IPS-NIHi11 (cell line): Measurements from ENCODE around the gene LMTK2.
"Not testable (repeated sequence)": the region's sequence is repeated elsewhere in the genome, so short reads cannot be mapped to it uniquely, and the experiment has no call there.

Source experiments
- DNase-seq: peaks from one replicate; pipeline ENCODE4 v3.0.0; 2012; ENCODE audit warnings: mixed read lengths, low spot score

LMTK2 gene

DNA sequence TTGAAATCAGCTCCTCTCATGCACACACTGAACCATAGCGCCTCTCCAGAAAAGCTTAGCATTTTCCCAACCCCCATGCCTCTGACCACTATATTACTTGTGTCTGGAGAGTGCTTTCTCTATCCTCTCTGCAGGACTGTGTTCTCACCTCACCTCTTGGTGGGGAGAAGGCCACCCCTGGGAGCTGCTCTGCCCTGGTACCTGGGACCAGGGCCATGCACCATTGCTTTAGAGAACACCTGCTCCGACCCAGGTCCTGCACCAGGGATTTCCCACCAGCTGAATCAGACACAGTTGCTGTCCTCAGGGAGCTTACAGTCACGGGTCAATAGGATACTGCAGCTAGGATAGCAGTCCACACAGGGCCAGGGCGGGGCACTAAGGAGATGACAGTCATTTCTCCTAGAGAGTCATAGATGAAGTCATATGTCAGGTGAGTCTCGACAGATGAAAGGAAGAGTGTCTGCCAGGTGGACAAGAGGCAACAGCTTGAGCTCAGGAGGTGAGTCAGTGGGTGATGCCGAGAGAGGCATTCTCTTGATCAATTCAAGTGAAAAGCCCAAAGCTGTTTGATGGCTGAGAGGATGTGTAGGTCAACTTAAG is 619 bp upstream of the LMTK2 start:
- DNase-seq = no peak

DNA sequence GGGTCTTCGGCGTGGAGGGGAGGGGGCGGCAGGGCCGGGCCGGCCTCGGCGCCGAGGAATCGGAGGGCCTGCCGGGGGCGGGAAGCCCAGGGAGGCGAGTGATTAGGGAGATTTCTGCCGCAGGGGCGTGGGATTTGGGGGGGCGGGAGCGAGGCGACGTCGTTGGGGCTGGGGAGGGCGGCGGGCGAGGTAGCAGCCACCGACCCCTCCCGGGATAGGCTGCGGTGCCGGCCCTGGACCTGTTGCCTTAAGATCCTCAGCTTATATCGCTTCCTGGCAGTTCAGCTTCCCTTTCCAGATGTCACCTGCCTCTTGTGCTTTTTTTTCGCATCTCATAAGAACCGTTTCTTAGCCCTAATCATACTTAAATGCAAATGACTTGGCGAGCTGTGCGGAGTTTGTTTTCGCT is 655 bp downstream of the LMTK2 start:
- DNase-seq = no peak

DNA sequence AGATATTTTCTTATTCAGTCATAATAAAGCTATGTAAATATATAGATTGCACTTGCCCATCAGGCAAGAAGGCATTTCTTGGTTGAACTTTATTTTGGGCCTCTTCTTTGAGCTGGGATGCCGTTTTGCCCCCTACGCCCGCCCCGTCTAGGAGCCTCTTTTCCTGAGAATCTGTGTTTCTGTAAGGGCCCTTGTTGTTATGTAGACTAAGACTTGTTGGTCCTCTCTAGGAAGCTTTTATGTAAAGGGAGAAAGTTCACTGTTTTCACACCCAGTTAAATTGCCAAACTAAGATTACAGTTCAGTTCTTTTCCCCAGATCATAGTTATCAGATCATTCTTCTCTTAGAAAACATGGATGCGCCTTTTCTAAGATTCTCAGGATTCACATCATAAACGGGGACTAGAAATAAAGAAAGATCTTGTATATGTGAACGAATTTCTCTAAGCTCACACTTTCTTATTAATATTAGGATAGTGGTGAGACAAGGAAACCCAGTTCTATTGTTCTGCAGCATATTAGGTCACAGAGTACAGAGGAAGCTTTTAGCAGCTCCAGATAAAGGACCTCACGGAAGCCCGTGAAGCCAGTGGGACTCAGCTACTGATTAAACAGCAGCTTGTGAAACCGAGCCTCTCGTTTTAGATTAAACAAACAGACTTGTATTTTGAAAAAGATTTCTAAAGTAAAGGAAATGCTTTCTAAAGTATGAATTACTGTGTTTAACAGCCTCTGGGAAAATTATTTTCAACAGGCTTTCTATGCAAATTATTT is 3.8 kb downstream of the LMTK2 start:
- DNase-seq = no peak

DNA sequence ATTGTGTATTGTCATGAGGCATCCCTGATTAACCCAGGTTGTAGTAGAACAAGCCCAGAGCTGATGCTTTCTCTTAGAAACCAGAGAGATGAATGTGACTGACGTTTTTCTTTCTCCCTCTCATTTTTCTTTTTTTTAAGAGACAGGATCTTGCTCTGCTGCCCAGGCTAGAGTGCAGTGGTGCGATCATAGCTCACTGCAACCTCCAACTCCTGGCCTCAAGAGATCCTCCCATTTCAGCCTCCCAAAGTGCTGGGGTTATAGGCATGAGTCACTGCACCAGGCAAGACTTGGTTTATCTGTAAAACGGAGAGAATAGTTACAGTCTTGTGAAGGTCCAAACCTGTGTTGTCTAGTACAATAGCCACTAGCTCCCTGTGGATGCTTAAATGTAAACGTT is 5.4 kb downstream of the LMTK2 start:
- DNase-seq = no peak

DNA sequence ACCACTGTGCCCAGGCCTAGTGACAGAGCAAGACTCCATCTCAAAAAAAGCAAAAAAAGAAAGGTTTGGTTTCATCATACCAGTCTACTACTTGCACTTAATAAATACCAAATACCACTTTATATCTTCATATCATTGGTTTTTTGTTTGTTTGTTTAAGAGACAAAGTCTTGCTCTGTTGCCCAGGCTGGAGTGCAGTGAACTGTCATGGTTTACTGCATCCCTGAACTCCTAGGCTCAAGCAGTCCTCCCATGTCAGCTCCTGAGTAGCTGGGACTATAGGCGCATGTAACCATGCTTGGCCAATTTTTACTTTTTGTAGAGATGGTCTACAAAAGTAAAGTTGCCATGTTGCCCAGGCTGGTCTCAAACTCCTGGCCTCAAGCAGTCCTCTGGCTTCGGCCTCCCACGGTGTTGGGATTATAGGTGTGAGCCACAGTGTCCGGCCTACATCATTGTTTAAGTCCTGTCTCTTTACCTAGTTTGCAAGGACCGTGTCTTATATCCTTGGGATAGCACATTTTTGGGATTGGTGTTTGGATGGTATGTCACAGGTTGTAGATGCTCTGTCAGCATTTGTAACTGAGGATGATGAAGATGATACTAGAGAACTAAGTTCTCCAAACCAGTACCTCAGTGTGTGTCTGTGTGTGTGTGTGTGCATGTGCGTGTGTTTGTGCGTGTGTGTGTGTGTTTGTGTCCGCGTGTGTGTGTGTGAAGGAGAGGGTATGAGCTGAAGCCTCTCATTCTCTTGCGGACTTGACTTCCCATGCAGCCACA is 9.3 kb downstream of the LMTK2 start:
- DNase-seq = no peak

DNA sequence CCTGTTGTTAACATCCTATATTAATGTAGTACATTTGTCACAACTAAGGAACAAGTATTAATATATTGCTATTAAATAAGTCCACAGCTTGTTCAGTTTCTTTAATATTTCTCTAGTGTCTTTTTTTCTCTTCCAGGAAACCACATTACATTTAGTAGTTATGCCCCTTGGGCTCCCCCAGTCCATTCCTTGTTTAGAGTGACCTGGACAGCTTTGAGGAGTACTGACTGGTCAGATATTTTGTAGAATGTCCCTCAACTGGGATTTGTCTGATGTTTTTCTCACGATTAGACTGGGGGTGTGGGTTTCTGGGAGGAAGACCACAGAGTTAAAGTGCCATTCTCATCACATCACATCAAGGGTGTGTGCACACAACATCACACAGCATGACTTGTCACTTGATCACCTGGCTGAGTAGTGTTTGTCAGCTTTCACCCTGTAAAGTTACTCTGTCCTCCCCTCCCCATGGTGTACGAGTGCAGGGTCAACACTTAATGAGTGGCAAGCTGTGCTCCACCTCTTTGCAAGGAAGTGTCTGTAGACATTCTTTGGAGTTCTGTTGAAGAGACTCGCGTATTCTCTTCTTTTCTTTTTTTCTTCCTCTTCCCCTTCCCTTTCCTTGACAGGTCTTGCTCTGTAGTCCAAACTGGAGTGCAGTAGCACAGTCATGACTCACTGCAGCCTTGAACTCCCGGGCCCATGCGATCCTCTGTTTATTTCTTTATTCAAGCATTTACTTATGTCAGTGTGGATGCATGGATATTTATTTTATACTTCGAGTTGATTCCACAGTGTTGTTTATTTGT is 10.2 kb downstream of the LMTK2 start:
- no peak for DNase-seq

DNA sequence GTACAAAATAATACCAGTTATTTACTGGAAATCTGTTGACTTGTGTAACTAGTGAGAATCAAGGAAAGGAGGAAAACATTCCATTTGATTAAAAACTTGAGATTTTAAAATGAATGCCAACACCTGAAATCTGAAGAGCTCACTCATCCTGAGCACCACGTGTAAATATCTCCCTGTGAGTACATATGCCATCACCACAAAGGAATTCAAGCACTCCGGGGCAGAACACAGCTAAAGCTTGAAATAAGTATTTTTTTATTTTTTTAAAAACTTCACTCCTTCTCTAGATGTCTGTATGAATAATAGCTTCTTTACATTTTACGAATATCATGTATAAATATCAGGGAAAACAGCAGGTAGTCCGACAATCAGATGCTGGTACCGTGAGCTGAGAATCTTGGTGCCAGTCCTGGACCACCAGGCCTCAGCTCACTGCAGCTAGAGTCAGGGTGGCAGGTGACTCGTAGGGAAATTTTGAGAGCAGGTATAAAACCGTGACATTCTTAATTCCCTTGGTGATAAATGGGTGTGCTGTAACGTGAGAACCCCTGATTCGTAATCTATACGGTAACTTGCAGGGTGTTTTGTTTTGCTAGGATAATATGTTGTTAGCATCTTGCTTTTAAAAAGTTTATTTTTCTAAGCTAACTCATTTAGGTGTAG is 12.7 kb downstream of the LMTK2 start:
- no peak for DNase-seq

DNA sequence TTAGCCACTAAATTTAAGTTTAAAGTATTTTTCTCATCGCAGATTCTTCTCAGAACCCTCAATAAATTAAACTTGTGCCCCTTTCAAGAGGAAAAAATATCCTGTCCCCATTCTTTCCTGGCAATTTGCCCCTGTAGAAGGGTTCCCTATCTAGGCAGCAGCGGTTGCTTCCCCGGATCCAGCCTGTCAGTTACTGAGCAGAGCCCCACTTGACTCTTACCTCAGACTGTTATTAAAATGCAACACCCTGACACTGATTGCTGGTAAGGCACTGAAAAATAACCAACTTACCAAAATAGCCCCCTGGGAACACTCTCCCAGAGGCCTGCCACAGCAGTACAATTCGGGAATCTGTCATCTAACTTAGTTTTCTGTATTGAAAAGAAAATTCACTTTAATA is 13.9 kb downstream of the LMTK2 start:
- no peak for DNase-seq

DNA sequence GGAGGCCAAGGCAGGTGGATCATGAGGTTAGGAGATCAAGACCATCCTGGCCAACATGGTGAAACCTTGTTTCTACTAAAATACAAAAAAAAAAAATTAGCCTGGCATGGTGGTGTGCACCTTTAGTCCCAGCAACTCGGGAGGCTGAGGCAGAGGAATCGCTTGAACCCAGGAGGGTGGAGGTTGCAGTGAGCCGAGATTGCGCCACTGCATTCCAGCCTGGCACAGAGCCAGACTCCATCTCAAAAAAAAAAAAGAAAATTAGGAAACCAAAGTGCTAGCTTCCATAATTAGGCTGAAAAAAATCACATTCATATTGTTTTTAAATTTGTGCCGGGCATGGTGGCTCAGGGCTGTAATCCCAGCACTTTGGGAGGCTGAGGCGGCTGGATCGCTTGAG is 14.7 kb downstream of the LMTK2 start:
- DNase-seq = not testable (repeated sequence)

DNA sequence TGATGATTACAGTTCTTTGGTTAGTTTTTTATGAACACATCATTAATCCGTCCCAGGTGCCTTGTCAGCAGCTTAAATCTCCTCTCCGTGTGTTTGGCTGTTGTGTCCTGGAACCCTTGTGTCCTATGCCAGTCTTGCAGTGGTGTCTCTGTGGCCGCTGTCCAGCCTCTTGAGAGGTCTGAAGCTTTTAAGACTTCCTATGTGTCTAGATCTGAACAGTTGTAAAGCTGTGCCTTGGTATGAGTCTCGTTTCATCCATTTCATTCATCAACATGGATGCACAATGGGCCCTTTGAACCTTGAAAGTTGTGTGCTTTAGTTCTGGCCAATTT is 16.7 kb downstream of the LMTK2 start:
- DNase-seq = no peak

DNA sequence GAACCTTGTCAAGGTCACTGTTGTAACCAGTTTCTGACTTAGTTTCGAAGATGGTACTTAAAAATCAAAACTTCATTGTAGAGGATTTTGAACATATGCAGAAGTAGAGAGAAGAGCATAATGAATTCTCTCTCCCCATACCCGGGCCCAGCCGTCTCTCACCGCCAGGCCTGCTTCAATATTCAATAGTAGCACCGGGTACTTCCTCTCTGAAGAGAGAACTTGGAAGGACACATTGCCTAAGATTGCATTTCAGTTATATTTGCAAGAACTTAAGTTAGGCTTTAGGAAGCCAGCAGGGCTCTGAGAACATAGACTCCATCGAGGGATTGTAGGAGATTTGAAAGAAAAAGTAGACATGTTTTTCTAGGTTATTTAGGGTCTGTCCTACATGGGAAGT is 19.1 kb downstream of the LMTK2 start:
- DNase-seq = no peak

DNA sequence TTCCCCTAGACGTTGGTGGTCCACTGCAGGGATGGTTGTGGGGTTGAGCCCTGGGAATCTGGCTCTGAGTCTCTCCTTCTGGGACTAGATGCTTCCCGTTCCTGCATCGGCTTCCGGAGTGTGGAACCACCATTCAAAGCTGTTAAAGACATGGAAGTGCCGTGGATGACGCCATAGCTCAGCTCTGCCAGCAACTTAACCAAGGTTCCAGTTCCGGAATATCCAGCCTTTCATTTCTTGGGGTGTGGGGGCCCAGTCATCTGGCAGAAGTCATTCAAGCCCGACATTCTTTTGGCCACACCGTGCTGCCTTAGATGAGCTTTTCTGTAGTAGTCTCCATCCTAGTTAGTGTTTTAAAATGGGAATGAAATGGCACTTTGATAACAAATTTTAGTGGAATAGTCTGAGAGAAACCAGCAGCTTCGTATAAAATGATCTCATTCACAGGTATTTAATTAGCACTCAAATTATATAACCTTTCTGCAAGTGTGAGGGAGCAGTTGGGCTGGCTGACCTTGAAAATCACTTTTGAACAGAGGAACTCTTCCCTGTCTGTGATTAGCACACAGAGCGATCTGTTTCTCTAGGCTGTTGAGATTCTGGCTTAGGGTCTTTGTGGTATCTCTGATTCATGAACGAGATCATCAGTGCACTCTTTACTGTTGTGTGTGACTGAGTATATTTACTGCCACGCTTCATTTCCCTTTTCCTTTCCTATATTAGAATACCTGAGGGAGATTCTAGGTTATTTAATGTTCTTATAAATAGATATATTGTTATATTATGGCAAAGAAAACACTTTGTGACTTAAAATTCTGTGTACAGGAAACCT is 19.9 kb downstream of the LMTK2 start:
- no peak for DNase-seq

DNA sequence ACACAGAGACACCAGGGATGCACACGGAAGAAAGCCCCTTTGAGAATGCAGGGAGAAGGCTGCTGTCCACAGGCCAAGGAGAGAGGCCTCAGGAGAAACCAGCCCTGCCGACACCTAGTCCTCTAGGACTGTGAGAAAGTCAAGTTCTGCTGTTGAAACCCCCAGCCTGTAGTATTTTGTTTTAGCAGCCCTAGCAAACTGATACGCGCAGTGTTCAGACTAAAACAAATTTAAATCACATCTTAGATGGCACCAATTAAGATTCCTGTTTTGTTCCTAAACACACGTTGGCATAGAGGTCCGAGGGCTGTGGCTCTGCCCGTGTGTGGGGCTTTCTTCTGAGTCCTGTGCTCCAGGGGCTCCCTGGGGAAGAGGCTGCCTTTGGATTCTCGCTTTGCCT is 21.7 kb downstream of the LMTK2 start:
- no peak for DNase-seq

DNA sequence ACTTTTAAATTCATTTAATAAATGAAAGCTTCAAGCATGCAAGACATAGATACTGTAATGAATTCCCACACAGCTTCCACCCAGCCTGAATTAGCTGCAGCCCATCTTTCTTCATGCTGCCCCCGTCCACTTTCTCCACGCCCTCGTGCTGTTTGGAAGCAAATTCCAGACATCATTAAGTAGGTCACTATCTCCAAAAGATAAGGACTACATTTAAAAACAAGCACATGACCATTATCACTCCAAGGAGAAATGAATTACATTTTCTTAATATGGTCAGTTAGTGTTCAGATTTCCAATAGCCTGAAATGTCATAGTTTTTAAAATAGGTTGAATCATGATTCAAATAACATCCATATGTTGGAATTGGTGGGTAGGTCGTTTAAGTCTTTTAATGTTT is 24.3 kb downstream of the LMTK2 start:
- DNase-seq = no peak

DNA sequence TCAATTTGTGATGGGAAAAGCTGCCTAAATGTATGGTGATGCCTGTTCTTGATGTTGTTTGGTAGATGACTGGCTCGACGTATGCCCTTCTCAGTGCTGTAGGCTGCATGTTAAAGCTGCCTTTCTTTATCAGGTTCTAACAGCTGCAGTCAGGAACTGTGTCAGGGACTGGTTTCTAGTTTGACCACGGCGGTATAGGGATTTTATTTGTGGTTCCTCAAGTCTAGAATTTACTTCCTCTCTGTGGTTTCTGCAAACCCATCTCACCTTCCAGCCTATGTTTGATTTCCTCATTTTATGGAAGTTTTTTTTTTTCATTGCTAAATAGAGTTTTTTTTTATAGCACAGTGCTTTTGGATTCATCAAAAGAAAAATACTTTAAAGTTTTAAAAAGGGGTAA is 26.5 kb downstream of the LMTK2 start:
- no peak for DNase-seq

DNA sequence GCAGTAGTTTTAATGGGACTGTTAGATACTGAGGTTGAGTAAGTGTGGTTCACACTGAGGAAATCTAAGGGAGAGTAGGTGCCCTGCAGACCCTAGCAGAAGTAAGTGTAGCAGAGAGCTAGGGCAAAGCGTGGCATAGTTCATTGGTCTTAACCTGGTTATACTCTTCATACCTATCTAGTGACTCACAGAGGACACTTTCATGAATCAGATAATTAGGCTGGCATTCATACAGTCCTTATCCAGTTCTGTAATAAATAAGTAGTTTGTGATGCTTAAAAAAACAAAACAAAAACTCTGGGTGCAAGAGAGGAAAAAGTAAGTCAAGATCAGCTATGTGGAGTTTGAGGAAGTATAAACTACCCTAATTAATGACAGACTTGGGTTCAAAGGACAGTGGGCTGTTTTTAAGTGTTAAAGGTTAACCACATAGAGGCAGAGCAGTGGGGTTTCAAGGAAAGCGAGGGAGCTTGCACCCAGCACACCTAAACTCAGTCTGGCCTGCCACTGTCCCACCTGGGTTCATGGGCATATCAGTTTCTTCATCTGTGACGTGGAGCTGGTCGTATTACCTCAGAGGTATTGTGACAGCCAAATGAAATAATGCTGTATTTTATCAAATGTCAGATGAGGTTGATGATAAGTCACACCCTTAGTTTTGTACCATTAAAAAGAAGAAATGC is 27.1 kb downstream of the LMTK2 start:
- DNase-seq = no peak

DNA sequence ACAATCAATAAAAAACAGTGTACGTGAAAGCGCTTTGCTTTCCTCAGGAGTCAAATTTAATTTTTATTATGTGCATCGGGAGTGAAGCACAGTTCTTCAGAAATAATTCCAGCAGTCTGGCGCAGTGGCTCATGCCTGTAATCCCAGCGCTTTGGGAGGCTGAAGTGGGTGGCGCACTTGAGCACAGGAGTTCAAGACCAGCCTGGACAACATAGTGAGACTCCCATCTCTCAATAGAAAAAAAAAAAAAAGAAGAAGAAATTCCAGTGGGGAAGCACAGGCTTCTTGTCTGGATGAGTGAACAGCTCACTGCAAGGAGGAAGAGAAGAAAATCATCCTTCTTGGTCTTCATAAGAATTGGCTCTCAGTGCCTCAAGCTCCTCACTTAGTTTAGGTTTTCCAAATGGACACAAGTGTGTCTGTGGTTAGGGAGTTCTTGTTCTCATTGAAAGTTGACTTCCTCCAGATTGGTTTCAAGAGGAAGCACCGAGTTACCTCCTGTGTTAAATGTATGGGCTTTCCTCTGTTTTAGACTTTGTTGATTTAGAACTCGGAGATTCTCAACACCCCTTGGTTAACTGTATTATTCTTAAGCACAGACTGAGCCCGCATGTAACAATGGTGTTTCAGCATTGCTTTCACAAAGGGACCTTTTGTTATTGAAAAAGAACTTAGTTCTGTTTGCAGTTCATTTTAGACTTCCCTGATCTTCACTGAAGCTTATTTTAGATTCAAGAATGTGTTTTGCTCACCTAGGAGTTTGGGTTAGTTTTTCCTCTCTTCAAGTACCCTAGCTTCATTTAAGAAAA is 28.0 kb downstream of the LMTK2 start:
- DNase-seq = no peak

DNA sequence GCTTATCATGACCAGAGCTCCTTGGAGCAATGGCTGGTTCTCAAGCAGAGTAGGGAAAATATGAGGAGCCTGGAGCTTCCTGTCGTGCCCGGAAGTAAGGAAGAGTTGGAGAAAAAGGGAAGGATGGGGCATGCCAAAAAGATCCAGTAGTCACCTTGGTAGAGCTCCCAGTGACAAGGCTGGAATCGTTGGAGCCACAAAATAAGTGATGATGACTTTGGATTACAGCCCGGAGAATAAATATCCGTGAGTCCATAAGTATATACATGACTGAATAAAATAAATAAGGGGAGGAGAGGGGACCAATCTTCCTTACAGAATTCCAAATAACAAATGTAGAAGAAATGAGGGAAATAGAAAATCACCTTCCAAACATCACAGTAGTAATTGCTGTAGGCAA is 29.3 kb downstream of the LMTK2 start:
- DNase-seq = no peak

DNA sequence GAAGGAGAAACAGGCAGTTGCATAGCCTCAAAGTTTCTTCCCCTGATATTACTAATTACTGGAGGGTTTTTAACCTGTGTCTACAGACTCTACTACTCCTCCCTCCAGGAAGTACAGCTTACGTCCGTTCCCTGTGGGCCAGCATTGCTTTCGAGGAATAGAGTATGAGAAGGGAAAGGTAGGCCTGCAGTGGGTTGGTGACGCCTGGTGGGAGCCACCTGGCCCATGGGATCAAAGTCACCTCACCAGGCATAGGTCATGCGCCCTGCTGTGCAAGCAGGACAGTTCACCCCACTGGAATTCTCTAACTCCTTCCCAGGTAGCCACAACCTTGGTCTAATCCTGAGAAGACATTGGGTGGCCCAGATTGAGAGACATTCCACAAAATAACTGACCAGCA is 29.8 kb downstream of the LMTK2 start:
- no peak for DNase-seq
